Measurements from ENCODE around the gene SYNDIG1. TPM values are rescaled to one million over a fixed set of nuclear protein-coding genes. Genes with fewer than 3 reads are reported as not detected.

SYNDIG1 gene
- total RNA-seq (2014; rRNA removed; shearing (Covaris generic)) = 0.67 and 1.1 TPM in 2 replicates
- 0.81 and 0.98 TPM in 2 replicates for polyA plus RNA-seq (2015; cell fraction: cytosol; rRNA removed)
- polyA plus RNA-seq (2015; cell fraction: nucleus; rRNA removed) = 0.51 and 0.86 TPM in 2 replicates

- DNase-seq (ENCODE audit: low read depth) = no peak
Observed at GRCh38 chr20:24469116-24469893, at the start of gene SYNDIG1. Gene SYNDIG1, plus strand, starts transcription at chr20:24469629. Its CDS starts 73,469 bp downstream, at chr20:24543098.

DNA sequence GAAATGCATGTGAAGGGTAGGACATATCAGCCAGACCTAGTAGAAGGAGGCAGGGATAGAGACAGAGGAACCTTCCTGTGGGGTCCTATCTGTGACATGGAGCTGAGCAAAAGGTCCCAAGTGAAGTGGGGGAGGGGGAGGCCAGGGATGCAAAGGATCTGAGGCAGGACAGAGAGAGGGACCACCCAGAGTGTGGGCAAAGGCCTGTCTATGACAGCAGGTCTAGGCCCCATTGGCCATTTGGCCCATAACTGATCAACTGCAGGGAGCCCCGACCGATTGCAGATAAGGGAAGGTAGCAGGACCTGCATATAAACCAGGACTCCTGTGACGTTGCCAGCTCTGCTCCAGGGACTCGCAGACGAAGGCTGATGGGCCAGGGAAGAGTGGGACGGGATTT is 49.6 kb upstream of the SYNDIG1 start:
- no peak for DNase-seq (ENCODE audit: low read depth)

- DNase-seq (ENCODE audit: low read depth) = no peak
Observed at GRCh38 chr20:24420567-24420966, 48.9 kb upstream of the SYNDIG1 start.

GRCh38 chr20:24421071-24421470 is 48.4 kb upstream of the SYNDIG1 start:
- DNase-seq (ENCODE audit: low read depth) = no peak

GRCh38 chr20:24422091-24422760 is 47.2 kb upstream of the SYNDIG1 start:
- no peak for DNase-seq (ENCODE audit: low read depth)

DNA sequence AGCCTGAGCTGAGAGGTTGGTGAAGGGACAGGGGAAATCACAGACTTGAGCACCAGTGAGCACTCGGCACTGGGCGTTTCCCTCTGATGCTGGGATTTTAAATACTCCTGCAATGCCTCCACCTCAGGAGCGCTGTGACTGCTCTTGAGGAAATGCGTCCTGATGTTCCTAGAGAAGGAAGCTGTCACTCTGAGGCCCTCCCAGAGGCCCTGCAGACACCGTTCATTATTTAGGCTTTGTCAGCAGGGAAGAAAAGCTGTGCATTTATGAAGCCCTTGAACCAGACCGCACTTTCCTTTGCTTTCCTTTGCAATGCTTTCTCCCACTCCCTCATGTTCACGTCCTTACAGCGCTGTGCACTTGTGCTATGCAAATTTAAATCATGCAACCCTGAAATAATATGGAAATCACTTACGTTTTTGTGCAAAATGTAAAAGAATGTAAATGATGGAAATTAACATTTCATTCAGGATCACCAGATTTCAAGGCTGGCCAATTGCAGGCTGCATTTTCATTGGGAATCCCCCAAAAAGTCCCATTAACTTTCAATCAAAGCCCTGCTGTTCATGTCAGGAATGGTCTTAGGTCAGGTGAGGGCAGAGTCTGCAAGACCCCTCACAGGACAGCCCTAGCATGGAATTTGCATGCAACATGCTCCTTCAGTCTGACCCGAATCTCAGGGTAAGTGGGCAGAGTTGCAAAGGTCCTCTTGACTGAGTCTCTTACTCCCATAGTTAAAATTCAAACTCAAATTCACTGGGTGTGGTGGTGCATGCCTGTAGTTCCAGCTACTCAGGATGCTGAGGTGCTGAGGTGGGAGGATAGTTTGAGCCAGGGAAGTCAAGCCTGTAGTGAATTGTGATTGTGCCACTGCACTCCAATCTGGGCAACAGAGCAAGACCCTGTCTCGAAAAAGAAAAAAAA is 45.8 kb upstream of the SYNDIG1 start:
- no peak for DNase-seq (ENCODE audit: low read depth)

- no peak for DNase-seq (ENCODE audit: low read depth)
Observed at GRCh38 chr20:24425523-24426135, 43.8 kb upstream of the SYNDIG1 start.

GRCh38 chr20:24431279-24432045 is 38.0 kb upstream of the SYNDIG1 start:
- no peak for DNase-seq (ENCODE audit: low read depth)

DNA sequence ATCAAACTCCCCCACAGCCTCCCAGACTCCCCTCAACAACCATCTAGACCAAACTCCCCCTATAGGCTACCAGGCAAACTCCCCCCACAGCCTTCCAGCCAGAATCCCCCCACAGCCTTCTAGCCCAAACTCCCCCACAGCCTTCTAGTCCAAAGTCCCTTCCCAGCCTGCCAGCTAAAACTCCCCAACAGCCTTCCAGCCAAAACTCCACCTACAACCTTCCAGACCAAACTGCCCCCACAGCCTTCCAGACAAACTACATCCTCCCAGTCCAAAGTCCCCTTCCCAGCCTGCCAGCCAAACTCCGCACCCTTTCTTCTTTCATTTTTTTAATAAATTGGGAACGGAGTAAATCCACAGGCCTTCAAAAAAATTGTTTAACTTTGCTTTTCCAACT is 37.4 kb upstream of the SYNDIG1 start:
- no peak for DNase-seq (ENCODE audit: low read depth)

GRCh38 chr20:24436160-24436559 is 33.3 kb upstream of the SYNDIG1 start:
- no peak for DNase-seq (ENCODE audit: low read depth)

- no peak for DNase-seq (ENCODE audit: low read depth)
Observed at GRCh38 chr20:24437196-24438082, 32.0 kb upstream of the SYNDIG1 start.

GRCh38 chr20:24438331-24438730 is 31.1 kb upstream of the SYNDIG1 start:
- DNase-seq (ENCODE audit: low read depth) = no peak

- no peak for DNase-seq (ENCODE audit: low read depth)
Observed at GRCh38 chr20:24439737-24440387, 29.6 kb upstream of the SYNDIG1 start.

- DNase-seq (ENCODE audit: low read depth) = no peak
Observed at GRCh38 chr20:24441661-24442060, 27.8 kb upstream of the SYNDIG1 start.

DNA sequence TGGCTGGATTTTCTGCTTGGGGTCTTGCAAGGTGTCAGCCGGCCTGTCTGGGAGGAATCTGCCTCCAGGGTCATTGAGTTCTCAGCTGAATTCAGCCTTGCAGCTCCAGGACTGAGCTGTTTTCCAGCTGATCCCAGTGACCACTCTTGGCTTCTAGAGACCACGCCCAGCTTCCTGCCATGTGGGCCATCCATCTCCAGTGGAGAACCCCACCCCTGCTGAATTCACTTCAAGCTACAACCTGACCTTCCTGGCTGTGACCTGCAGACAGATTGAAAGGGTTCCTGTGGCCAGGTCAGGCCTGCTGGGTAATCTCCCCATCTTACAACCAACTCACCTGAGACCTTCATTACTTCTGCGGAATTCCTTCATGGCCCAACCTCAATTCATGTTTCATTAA is 26.5 kb upstream of the SYNDIG1 start:
- DNase-seq (ENCODE audit: low read depth) = no peak

GRCh38 chr20:24443436-24443835 is 26.0 kb upstream of the SYNDIG1 start:
- no peak for DNase-seq (ENCODE audit: low read depth)

GRCh38 chr20:24444526-24445190 is 24.8 kb upstream of the SYNDIG1 start:
- DNase-seq (ENCODE audit: low read depth) = no peak

GRCh38 chr20:24445510-24446170 is 23.8 kb upstream of the SYNDIG1 start:
- DNase-seq (ENCODE audit: low read depth) = no peak
